KBM-7 (cell line): ENCODE data around the gene CYFIP1.
A peak's percentile ranks its signal among the peaks of the same experiment; 100 is the strongest.

Source experiments
- DNase-seq: peaks from one replicate; pipeline ENCODE4 v3.0.0-alpha.2; 2015
- in situ Hi-C: fragments of 300-500 bp; cut with MboI; formaldehyde crosslinking; loops from 2 replicates; pipeline ENCODE4 v1.14.3; 2020; ENCODE audit warnings: low sequenced_read_pairs, low pct_unique_long_range_greater_than_20kb, mixed read lengths

The CYFIP1 gene

GRCh38 chr15:22903427-22903826 is 76.7 kb downstream of the CYFIP1 start:
- no peak for DNase-seq
- in situ Hi-C loops, result loop anchor here (25.0 kb wide), 3 partner anchors 109 to 509 kb away; no protein-coding TSS in a partner anchor

- DNase-seq, result no peak
- in situ Hi-C loops, result loop anchor here (25.0 kb wide), 3 partner anchors 109 to 509 kb away; no protein-coding TSS in a partner anchor
Observed at GRCh38 chr15:22902981-22903380, 77.2 kb downstream of the CYFIP1 start.

GRCh38 chr15:22902578-22902977 is 77.6 kb downstream of the CYFIP1 start:
- in situ Hi-C loops, result loop anchor here (25.0 kb wide), 3 partner anchors 110 to 510 kb away; no protein-coding TSS in a partner anchor
- DNase-seq, result no peak

GRCh38 chr15:22902046-22902445 is 78.1 kb downstream of the CYFIP1 start:
- in situ Hi-C loops, result loop anchor here (25.0 kb wide), 3 partner anchors 110 to 510 kb away; no protein-coding TSS in a partner anchor
- DNase-seq, result no peak

GRCh38 chr15:22895465-22896190 is 84.5 kb downstream of the CYFIP1 start:
- in situ Hi-C loops, result no loop called here

GRCh38 chr15:22893881-22894280 is 86.3 kb downstream of the CYFIP1 start:
- in situ Hi-C loops, result no loop called here
- no peak for DNase-seq

More at GRCh38 chr15:22895465-22896190, 84.5 kb downstream of the CYFIP1 start:
- no peak for DNase-seq

- DNase-seq, result no peak
- in situ Hi-C loops, result no loop called here
Observed at GRCh38 chr15:22893081-22893480, 87.1 kb downstream of the CYFIP1 start.

GRCh38 chr15:22892333-22892732 is 87.8 kb downstream of the CYFIP1 start:
- DNase-seq, result no peak
- in situ Hi-C loops, result no loop called here

- DNase-seq, result no peak
Observed at GRCh38 chr15:22891426-22892210, 88.5 kb downstream of the CYFIP1 start.

GRCh38 chr15:22890296-22890695 is 89.9 kb downstream of the CYFIP1 start:
- in situ Hi-C loops, result no loop called here
- no peak for DNase-seq

More at GRCh38 chr15:22891426-22892210, 88.5 kb downstream of the CYFIP1 start:
- in situ Hi-C loops, result no loop called here

- in situ Hi-C loops, result no loop called here
- no peak for DNase-seq
Observed at GRCh38 chr15:22889146-22889818, 90.9 kb downstream of the CYFIP1 start.

- DNase-seq, result no peak
- in situ Hi-C loops, result no loop called here
Observed at GRCh38 chr15:22888120-22888859, 91.9 kb downstream of the CYFIP1 start.

- in situ Hi-C loops, result no loop called here
- no peak for DNase-seq
Observed at GRCh38 chr15:22887157-22887951, 92.8 kb downstream of the CYFIP1 start.

GRCh38 chr15:22885120-22885519 is 95.0 kb downstream of the CYFIP1 start:
- in situ Hi-C loops, result no loop called here
- DNase-seq, result no peak

- peak; percentile 29 for DNase-seq
- in situ Hi-C loops, result no loop called here
Observed at GRCh38 chr15:22884344-22884743, 95.8 kb downstream of the CYFIP1 start.

GRCh38 chr15:22883196-22883595 is 97.0 kb downstream of the CYFIP1 start:
- no peak for DNase-seq
- in situ Hi-C loops, result no loop called here

- in situ Hi-C loops, result no loop called here
Observed at GRCh38 chr15:22881739-22882440, 98.3 kb downstream of the CYFIP1 start.

More at GRCh38 chr15:22881739-22882440, 98.3 kb downstream of the CYFIP1 start:
- no peak for DNase-seq
